ENCODE results near the gene OR2A5. TPM values are rescaled to one million over a fixed set of nuclear protein-coding genes. Genes with fewer than 3 reads are reported as not detected.

Gene OR2A5
- total RNA-seq, 2 experiments from 2014 or later = not detected

GRCh38 chr7:144020340-144020739 lies 28.4 kb upstream of the OR2A5 start:
- Mint-ChIP-seq H3K9me3 (no peaks in the 10 kb centered on the region), H3K4me1 (ENCODE audit: low read depth) (no peaks in the 10 kb centered on the region), H3K27me3 (ENCODE audit: low read depth) (peaks cover under 1% of the 10 kb centered on the region), H3K36me3 (ENCODE audit: low read depth) (no peaks in the 10 kb centered on the region), H3K27ac (no peak overlapping the region), H3K4me3 (no peak overlapping the region)
- intact Hi-C loops (cut with micrococcal nuclease) = no loop called here
- CTCF ChIA-PET = no interaction called here
- DNase-seq = no peak

GRCh38 chr7:144022169-144022568 lies 26.6 kb upstream of the OR2A5 start:
- no peaks in the 10 kb centered on the region for H3K4me1 Mint-ChIP-seq (ENCODE audit: low read depth)
- H3K9me3 Mint-ChIP-seq = no peaks in the 10 kb centered on the region
- no peaks in the 10 kb centered on the region for H3K36me3 Mint-ChIP-seq (ENCODE audit: low read depth)
- H3K27ac Mint-ChIP-seq = no peak overlapping the region
- CTCF ChIA-PET = interaction anchor here (0.7 kb wide), 1 partner anchor 11 kb away, joined by 3 read pairs; no protein-coding TSS in a partner anchor
- DNase-seq = no peak
- H3K27me3 Mint-ChIP-seq (ENCODE audit: low read depth) = no peaks in the 10 kb centered on the region
- H3K4me3 Mint-ChIP-seq = no peak overlapping the region
- intact Hi-C loops (cut with micrococcal nuclease) = no loop called here

GRCh38 chr7:144023171-144023827 lies 25.4 kb upstream of the OR2A5 start:
- intact Hi-C loops (cut with micrococcal nuclease) = no loop called here
- H3K27ac Mint-ChIP-seq = no peak overlapping the region

GRCh38 chr7:144024213-144024612 lies 24.5 kb upstream of the OR2A5 start:
- Mint-ChIP-seq H3K36me3 (ENCODE audit: low read depth) (no peaks in the 10 kb centered on the region), H3K27ac (no peak overlapping the region), H3K27me3 (ENCODE audit: low read depth) (no peaks in the 10 kb centered on the region), H3K9me3 (no peaks in the 10 kb centered on the region), H3K4me1 (ENCODE audit: low read depth) (peaks cover 6% of the 10 kb centered on the region), H3K4me3 (no peak overlapping the region)
- intact Hi-C loops (cut with micrococcal nuclease) = no loop called here
- DNase-seq = no peak
- CTCF ChIA-PET = no interaction called here

More at GRCh38 chr7:144023171-144023827, 25.4 kb upstream of the OR2A5 start:
- H3K27me3 Mint-ChIP-seq (ENCODE audit: low read depth) = no peaks in the 10 kb centered on the region
- H3K9me3 Mint-ChIP-seq = no peaks in the 10 kb centered on the region
- no peak for DNase-seq
- peaks cover 6% of the 10 kb centered on the region for H3K4me1 Mint-ChIP-seq (ENCODE audit: low read depth)
- no peak overlapping the region for H3K4me3 Mint-ChIP-seq
- no peaks in the 10 kb centered on the region for H3K36me3 Mint-ChIP-seq (ENCODE audit: low read depth)
- CTCF ChIA-PET = no interaction called here

GRCh38 chr7:144026203-144026883 lies 22.4 kb upstream of the OR2A5 start:
- intact Hi-C loops (cut with micrococcal nuclease) = no loop called here
- CTCF ChIA-PET = interaction anchor here (1.8 kb wide), 1 partner anchor 102 kb away, joined by 8 read pairs; no protein-coding TSS in a partner anchor
- Mint-ChIP-seq H3K27ac (no peak overlapping the region), H3K27me3 (ENCODE audit: low read depth) (no peaks in the 10 kb centered on the region), H3K4me1 (ENCODE audit: low read depth) (peaks cover 6% of the 10 kb centered on the region), H3K4me3 (no peak overlapping the region), H3K36me3 (ENCODE audit: low read depth) (no peaks in the 10 kb centered on the region), H3K9me3 (no peaks in the 10 kb centered on the region)
- DNase-seq = no peak

GRCh38 chr7:144027070-144027469 lies 21.7 kb upstream of the OR2A5 start:
- no peaks in the 10 kb centered on the region for H3K36me3 Mint-ChIP-seq (ENCODE audit: low read depth)
- no peaks in the 10 kb centered on the region for H3K27me3 Mint-ChIP-seq (ENCODE audit: low read depth)
- no peaks in the 10 kb centered on the region for H3K9me3 Mint-ChIP-seq
- CTCF ChIA-PET = interaction anchor here (1.8 kb wide), 1 partner anchor 101 kb away, joined by 8 read pairs; no protein-coding TSS in a partner anchor
- no peak overlapping the region for H3K4me3 Mint-ChIP-seq
- H3K27ac Mint-ChIP-seq = no peak overlapping the region
- intact Hi-C loops (cut with micrococcal nuclease) = loop anchor here (1.0 kb wide), 1 partner anchor 126 kb away; no protein-coding TSS in a partner anchor
- H3K4me1 Mint-ChIP-seq (ENCODE audit: low read depth) = peaks cover 6% of the 10 kb centered on the region
- DNase-seq = no peak

GRCh38 chr7:144027974-144028373 lies 20.8 kb upstream of the OR2A5 start:
- intact Hi-C loops (cut with micrococcal nuclease) = loop anchor here (1.0 kb wide), 1 partner anchor 127 kb away; no protein-coding TSS in a partner anchor
- no peaks in the 10 kb centered on the region for H3K9me3 Mint-ChIP-seq
- H3K27ac Mint-ChIP-seq = no peak overlapping the region
- peaks cover 6% of the 10 kb centered on the region for H3K4me1 Mint-ChIP-seq (ENCODE audit: low read depth)
- no peaks in the 10 kb centered on the region for H3K36me3 Mint-ChIP-seq (ENCODE audit: low read depth)
- no peak overlapping the region for H3K4me3 Mint-ChIP-seq
- H3K27me3 Mint-ChIP-seq (ENCODE audit: low read depth) = peaks cover 4% of the 10 kb centered on the region
- no peak for DNase-seq
- CTCF ChIA-PET = interaction anchor here (1.8 kb wide), 1 partner anchor 100 kb away, joined by 8 read pairs; no protein-coding TSS in a partner anchor

GRCh38 chr7:144028547-144028946 lies 20.2 kb upstream of the OR2A5 start:
- no peaks in the 10 kb centered on the region for H3K36me3 Mint-ChIP-seq (ENCODE audit: low read depth)
- peaks cover 8% of the 10 kb centered on the region for H3K27me3 Mint-ChIP-seq (ENCODE audit: low read depth)
- H3K27ac Mint-ChIP-seq = no peak overlapping the region
- no peak overlapping the region for H3K4me3 Mint-ChIP-seq
- no peak for DNase-seq
- no peaks in the 10 kb centered on the region for H3K9me3 Mint-ChIP-seq
- CTCF ChIA-PET = interaction anchor here (1.8 kb wide), 1 partner anchor 100 kb away, joined by 8 read pairs; no protein-coding TSS in a partner anchor
- H3K4me1 Mint-ChIP-seq (ENCODE audit: low read depth) = peaks cover 6% of the 10 kb centered on the region
- intact Hi-C loops (cut with micrococcal nuclease) = no loop called here

- H3K9me3 Mint-ChIP-seq = no peaks in the 10 kb centered on the region
- no peak for DNase-seq
- intact Hi-C loops (cut with micrococcal nuclease) = no loop called here
- peaks cover 15% of the 10 kb centered on the region for H3K27me3 Mint-ChIP-seq (ENCODE audit: low read depth)
- no peaks in the 10 kb centered on the region for H3K36me3 Mint-ChIP-seq (ENCODE audit: low read depth)
- H3K4me1 Mint-ChIP-seq (ENCODE audit: low read depth) = peaks cover 5% of the 10 kb centered on the region
- no peak overlapping the region for H3K27ac Mint-ChIP-seq
- CTCF ChIA-PET = interaction anchor here (0.6 to 1.4 kb wide), 3 partner anchors 18 to 102 kb away, joined by 3 to 5 read pairs (median 3); no protein-coding TSS in a partner anchor
- no peak overlapping the region for H3K4me3 Mint-ChIP-seq
Observed at GRCh38 chr7:144032516-144032915, 16.2 kb upstream of the OR2A5 start.

GRCh38 chr7:144032985-144033709 lies 15.6 kb upstream of the OR2A5 start:
- Mint-ChIP-seq H3K4me3 (no peak overlapping the region), H3K36me3 (ENCODE audit: low read depth) (no peaks in the 10 kb centered on the region), H3K9me3 (no peaks in the 10 kb centered on the region), H3K4me1 (ENCODE audit: low read depth) (no peaks in the 10 kb centered on the region), H3K27me3 (ENCODE audit: low read depth) (peaks cover 15% of the 10 kb centered on the region), H3K27ac (no peak overlapping the region)
- CTCF ChIA-PET = interaction anchor here (0.6 to 1.4 kb wide), 2 partner anchors 11 to 30 kb away, joined by 3 to 5 read pairs; no protein-coding TSS in a partner anchor
- intact Hi-C loops (cut with micrococcal nuclease) = no loop called here
- no peak for DNase-seq

GRCh38 chr7:144035385-144035784 lies 13.4 kb upstream of the OR2A5 start:
- H3K4me1 Mint-ChIP-seq (ENCODE audit: low read depth) = no peaks in the 10 kb centered on the region
- intact Hi-C loops (cut with micrococcal nuclease) = no loop called here

GRCh38 chr7:144036302-144036885 lies 12.4 kb upstream of the OR2A5 start:
- Mint-ChIP-seq H3K27me3 (ENCODE audit: low read depth) (peaks cover 15% of the 10 kb centered on the region), H3K9me3 (no peaks in the 10 kb centered on the region), H3K4me1 (ENCODE audit: low read depth) (no peaks in the 10 kb centered on the region), H3K36me3 (ENCODE audit: low read depth) (no peaks in the 10 kb centered on the region), H3K27ac (no peak overlapping the region), H3K4me3 (no peak overlapping the region)
- CTCF ChIA-PET = no interaction called here
- DNase-seq = no peak
- intact Hi-C loops (cut with micrococcal nuclease) = no loop called here

More at GRCh38 chr7:144035385-144035784, 13.4 kb upstream of the OR2A5 start:
- DNase-seq = no peak
- CTCF ChIA-PET = no interaction called here
- Mint-ChIP-seq H3K9me3 (no peaks in the 10 kb centered on the region), H3K27me3 (ENCODE audit: low read depth) (peaks cover 15% of the 10 kb centered on the region), H3K4me3 (no peak overlapping the region), H3K27ac (no peak overlapping the region), H3K36me3 (ENCODE audit: low read depth) (no peaks in the 10 kb centered on the region)

Measured in activated naive CD4-positive, alpha-beta T cell treated with anti-CD3 and anti-CD28 coated beads for 36 hours (primary cell).